ENCODE results near the gene PIK3R6.
"Not testable (repeated sequence)": the region's sequence is repeated elsewhere in the genome, so short reads cannot be mapped to it uniquely, and the experiment has no call there.

PIK3R6 gene

GRCh38 chr17:8894673-8895578 lies 27.5 kb upstream of the PIK3R6 start:
- FAIRE-seq: no peak
- peak; percentile 68 for DNase-seq (ENCODE audit: low spot score)

GRCh38 chr17:8894202-8894671 lies 26.8 kb upstream of the PIK3R6 start:
- DNase-seq (ENCODE audit: low spot score): no peak
- FAIRE-seq: no peak

GRCh38 chr17:8893621-8894201 lies 26.2 kb upstream of the PIK3R6 start:
- DNase-seq (ENCODE audit: low spot score) (no peak), FAIRE-seq (no peak)

GRCh38 chr17:8893059-8893458 lies 25.6 kb upstream of the PIK3R6 start:
- no peak for FAIRE-seq

GRCh38 chr17:8892338-8892690 lies 24.8 kb upstream of the PIK3R6 start:
- FAIRE-seq: no peak
- no peak for DNase-seq (ENCODE audit: low spot score)

More at GRCh38 chr17:8893059-8893458, 25.6 kb upstream of the PIK3R6 start:
- no peak for DNase-seq (ENCODE audit: low spot score)

- no peak for FAIRE-seq
Observed at GRCh38 chr17:8890671-8891070, 23.2 kb upstream of the PIK3R6 start.

GRCh38 chr17:8889458-8890210 lies 22.2 kb upstream of the PIK3R6 start:
- FAIRE-seq (no peak), DNase-seq (ENCODE audit: low spot score) (no peak)

More at GRCh38 chr17:8890671-8891070, 23.2 kb upstream of the PIK3R6 start:
- DNase-seq (ENCODE audit: low spot score): no peak

GRCh38 chr17:8888704-8889302 lies 21.3 kb upstream of the PIK3R6 start:
- no peak for DNase-seq (ENCODE audit: low spot score)
- FAIRE-seq: no peak

- DNase-seq (ENCODE audit: low spot score) (peak; percentile 11), FAIRE-seq (no peak)
Observed at GRCh38 chr17:8887834-8888703, 20.6 kb upstream of the PIK3R6 start.

GRCh38 chr17:8887301-8887700 lies 19.8 kb upstream of the PIK3R6 start:
- DNase-seq (ENCODE audit: low spot score) (no peak), FAIRE-seq (no peak)

GRCh38 chr17:8885967-8886684 lies 18.7 kb upstream of the PIK3R6 start:
- FAIRE-seq: no peak
- DNase-seq (ENCODE audit: low spot score): no peak

GRCh38 chr17:8885163-8885966 lies 17.9 kb upstream of the PIK3R6 start:
- FAIRE-seq; DNase-seq (ENCODE audit: low spot score): not testable (repeated sequence)

- DNase-seq (ENCODE audit: low spot score) (no peak), FAIRE-seq (no peak)
Observed at GRCh38 chr17:8884336-8884990, 17.0 kb upstream of the PIK3R6 start.

GRCh38 chr17:8883353-8883752 lies 15.9 kb upstream of the PIK3R6 start:
- no peak for FAIRE-seq

GRCh38 chr17:8881606-8882005 lies 14.1 kb upstream of the PIK3R6 start:
- DNase-seq (ENCODE audit: low spot score): no peak
- FAIRE-seq: no peak

More at GRCh38 chr17:8883353-8883752, 15.9 kb upstream of the PIK3R6 start:
- no peak for DNase-seq (ENCODE audit: low spot score)

GRCh38 chr17:8880466-8880865 lies 13.0 kb upstream of the PIK3R6 start:
- DNase-seq (ENCODE audit: low spot score) (no peak), FAIRE-seq (no peak)

GRCh38 chr17:8879410-8879809 lies 11.9 kb upstream of the PIK3R6 start:
- no peak for FAIRE-seq
- DNase-seq (ENCODE audit: low spot score): no peak

GRCh38 chr17:8877984-8878383 lies 10.5 kb upstream of the PIK3R6 start:
- DNase-seq (ENCODE audit: low spot score): no peak
- FAIRE-seq: no peak
